DMS153 treated with DMSO at 0.1 percent for 48 hours (cell line): ENCODE results near the gene EIF6.
"Not testable (repeated sequence)": the region's sequence is repeated elsewhere in the genome, so short reads cannot be mapped to it uniquely, and the experiment has no call there.

ENCODE experiments used
- DNase-seq: peaks from one replicate; lab custom pipeline; 2025; ENCODE audit not compliant: unreplicated experiment; lab: John Stamatoyannopoulos, UW

EIF6 gene

DNA sequence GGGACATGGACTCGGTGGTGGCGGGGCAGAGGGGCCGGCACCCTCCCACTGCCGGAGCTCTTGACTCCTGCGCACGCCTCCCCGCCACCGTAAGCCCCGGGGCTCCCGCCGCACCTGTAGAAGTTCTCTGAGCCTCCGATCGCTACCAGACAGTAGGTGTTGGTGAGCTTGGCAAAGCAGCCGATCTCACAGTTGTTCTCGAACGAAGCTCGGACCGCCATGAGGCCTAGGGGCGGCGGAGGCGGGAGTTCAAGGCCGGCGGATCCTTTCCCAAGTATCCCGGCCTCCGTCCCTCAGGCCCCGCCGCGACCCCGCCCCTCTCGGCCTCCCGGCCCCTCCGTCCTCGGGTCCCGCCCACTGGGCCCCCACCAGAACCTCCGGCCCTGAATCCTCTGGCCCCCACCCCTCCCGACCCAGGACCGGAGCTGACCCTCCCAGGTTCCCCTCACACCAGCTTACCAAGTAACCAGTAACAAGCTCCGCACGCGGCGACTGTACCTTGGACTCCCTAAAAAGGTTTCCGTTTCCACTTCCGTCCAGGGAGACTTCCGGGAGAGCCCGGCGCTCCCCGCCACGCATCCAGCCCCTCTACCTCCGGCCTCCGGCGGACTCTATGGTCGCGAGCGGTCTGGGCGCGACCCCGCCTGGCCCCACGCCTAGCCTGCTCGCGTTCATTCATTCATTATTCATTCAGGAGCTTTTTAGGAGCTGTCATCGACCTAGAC, at the start of gene EIF6:
TSS of gene EIF6 (minus strand) at position 506 of the 725 bp plus-strand sequence. CDS start at position 221, 285 bp downstream.
- DNase-seq, result peak; percentile 81

- DNase-seq, result no peak
These were observed 49.0 kb upstream of the EIF6 start for GRCh38 chr20:35333606-35334005.

- no peak for DNase-seq
These were observed 48.1 kb upstream of the EIF6 start for GRCh38 chr20:35332540-35333200.

- DNase-seq, result no peak
These were observed 45.0 kb upstream of the EIF6 start for GRCh38 chr20:35329435-35330139.

DNA sequence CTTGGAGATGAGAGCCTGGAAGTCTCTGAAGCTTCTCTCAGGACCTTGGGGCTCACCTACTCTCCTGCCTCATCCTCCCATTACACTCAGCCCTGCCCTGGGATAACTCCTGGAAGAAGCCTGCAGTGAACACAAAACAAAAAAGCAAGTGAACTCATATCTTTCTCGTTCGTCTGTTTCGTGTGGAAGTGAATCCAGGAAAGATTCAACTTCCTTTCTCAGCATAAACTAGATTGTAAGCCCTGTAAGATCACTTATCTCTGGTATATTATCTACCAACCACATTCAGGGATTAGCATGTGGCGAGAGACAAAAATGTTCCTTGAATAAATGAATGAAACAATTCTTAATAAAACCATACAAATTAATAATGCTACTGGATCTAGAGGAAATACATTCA, 44.1 kb upstream of the EIF6 start:
- DNase-seq, result no peak

GRCh38 chr20:35328095-35328685, 43.6 kb upstream of the EIF6 start:
- no peak for DNase-seq

DNA sequence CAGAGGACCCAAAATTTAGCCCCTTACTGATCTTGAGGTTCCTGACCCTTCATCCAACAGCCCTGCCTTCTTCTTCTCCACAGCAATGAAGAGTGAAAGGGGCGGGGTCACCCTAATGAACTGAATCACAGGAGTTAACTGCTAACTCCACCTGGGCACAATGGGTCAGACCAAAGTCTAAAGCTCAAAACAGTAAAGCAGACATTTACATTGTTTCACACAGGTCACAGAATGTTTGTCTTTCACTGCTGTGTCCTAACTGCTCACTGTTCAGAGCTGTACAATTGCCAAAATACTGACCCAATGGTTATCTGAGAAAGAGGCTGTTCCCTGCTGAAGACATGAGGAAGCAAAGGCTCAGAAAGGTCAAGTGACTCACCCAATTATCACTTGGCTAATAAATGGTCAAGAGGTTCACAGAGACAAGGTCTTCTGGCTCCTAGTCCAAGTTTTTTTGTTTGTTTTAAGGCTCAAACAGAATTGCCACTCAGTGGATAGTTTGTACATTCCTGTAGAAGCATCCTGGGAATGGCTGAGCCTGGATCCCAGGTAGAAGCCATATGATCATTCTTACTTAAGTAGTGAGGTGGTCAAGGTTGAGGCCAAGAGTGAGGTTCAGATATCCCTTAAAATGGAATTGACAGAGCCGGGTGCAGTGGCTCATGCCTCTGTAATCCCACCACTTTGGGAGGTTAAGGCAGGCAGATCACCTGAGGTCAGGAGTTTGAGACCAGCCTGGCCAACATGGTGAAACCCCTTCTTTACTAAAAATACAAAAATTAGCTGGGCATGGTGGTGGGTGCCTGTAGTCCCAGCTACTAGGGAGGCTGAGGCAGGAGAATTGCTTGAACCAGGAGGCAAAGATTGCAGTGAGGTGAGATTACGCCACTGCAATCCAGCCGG, 42.8 kb upstream of the EIF6 start:
- DNase-seq, result no peak

DNA sequence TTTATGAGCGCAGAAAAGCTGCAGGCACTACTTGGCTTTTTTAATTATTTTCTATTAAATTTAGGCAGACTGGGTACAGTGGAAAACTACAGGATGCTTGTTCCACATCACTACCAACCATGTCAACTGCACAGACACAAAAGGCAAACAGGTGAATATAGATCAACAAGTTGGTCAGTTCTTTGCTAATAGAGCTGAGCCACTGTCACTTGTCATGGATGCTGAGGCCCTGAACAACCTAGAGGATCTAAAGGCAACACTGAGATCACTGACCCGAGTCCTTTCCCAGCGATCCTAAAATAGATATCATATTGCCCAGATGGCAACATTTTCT, 42.1 kb upstream of the EIF6 start:
- no peak for DNase-seq

DNA sequence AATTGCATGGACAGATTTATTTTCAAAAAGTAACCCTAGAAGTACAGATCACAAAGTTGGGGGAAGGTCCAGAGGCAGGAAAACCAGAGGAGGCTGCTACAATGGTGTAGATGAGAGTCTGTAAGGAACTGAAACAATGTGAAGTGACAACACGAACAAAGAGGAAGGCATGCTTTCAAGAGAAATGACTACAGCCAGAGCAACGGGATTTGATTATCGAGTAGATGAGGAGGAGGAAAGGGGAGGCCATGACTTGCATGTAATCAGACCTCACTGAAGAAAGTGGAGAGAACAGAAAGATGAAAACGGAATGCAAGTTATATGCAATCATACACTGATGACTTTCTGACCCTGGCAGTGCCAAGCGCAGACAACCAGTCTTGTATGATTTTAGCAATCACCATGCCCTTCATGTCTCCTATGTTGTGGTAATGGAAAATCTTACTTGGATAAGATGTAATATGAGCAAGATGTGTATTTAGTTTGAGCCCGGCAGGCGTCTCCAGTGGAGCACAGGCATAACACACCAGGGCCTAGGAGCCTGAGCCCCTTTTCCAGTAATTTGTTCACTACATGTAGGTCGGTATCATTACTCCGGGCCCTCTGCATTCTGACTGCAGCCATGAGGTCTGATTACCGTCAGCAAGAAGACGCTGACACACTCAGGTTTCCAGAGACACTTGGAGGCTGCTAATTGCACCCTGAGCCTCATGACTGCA, 41.6 kb upstream of the EIF6 start:
- DNase-seq, result no peak

DNA sequence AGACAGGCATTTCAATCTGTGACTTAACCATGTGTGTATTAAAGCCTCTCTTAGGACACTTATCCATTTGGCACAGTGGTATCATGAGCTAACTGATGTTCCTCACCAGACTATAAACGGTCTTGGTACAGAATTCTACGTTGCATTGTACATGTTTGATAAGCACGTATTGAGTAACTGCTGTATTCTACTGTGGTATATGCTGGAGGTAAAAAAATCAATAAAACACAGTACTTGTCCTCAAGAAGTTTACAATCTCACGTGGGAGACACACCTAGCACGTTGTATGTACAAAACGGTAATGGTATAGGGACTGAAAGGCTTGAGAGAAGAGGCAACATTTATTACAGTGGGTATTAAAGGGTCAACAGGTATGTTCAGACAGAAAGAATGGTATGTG, 40.8 kb upstream of the EIF6 start:
- DNase-seq, result no peak

DNA sequence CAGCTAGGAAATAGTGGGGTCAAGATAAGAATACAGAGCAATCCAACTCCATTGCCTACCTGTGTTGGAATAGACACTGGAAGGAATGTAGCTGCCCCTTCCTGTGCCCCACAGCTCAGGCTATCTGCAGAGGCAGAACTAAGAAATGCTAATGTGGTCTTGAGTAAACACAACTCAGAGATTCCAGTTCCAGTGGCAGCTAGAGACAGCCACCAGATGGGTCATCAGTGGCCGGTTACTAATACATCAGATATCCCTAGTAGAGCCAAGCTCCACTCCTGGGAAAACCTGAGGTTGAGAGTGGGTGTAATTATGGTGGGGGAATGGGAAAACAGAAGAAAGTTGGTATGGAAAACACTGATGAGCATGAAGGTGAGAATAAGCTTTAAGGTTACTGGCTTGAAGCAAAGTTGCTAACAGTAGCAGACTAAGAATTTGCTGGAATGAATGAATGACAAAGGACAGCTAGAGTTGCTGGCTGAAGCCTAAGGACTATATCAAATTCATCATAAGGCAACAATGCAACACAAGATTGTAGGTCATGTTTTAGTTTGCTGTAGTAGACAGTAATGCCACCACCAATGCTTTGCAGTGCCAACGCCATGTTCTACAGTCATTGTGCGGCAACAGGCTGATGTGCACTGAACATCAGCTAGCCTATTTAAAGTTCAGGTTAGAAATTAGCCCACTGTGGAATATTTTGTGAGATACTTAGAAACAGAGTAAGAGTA, 36.0 kb upstream of the EIF6 start:
- DNase-seq, result no peak

DNA sequence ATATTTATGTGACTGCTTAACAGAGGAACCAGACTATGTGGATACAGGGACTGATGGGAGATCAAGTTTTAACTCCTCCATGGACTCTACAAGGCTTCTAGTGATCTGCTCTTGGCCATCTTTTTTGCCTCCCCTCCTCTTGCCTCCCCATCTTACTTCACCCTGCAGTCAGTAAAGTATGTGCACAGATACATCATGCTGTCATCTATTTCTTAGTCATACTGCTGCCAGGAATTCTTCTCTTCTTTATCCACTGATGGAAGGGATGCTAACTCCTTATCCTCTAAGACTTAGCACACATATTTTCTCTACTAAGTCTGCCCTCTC, 35.3 kb upstream of the EIF6 start:
- DNase-seq, result no peak

DNA sequence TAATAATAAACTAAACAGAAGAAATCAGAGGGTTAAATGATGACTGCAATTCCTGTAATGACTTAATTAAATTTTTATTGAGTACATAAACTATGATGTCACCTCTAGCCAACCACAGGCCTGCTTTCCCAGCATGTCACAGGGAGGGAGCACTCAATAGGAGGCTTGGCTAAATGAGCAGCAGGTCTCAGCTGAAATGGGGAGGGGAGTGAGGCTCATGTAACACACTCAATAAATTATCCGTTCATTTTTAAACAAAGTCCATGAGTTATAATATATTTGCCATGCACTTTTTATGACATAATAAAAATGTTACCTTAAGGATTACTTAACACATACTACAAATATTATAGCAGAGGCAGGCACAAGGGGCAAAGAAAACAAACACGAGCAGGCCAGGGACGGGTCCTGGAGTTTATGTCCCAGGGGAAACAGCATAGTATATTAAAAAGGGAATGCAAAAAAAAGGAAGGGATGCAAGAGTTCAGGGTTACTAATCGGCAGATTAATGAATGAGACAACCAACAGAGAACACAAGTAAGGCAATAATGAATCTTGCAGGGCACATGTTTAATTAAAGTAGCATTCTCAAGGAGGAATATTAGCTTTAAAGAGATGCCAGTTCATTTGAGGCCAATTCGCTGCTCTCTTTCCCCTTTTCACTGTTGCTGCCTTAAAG, 34.8 kb upstream of the EIF6 start:
- peak; percentile 23 for DNase-seq

- DNase-seq, result peak; percentile 57
These were observed 34.1 kb upstream of the EIF6 start for GRCh38 chr20:35318502-35319157.

DNA sequence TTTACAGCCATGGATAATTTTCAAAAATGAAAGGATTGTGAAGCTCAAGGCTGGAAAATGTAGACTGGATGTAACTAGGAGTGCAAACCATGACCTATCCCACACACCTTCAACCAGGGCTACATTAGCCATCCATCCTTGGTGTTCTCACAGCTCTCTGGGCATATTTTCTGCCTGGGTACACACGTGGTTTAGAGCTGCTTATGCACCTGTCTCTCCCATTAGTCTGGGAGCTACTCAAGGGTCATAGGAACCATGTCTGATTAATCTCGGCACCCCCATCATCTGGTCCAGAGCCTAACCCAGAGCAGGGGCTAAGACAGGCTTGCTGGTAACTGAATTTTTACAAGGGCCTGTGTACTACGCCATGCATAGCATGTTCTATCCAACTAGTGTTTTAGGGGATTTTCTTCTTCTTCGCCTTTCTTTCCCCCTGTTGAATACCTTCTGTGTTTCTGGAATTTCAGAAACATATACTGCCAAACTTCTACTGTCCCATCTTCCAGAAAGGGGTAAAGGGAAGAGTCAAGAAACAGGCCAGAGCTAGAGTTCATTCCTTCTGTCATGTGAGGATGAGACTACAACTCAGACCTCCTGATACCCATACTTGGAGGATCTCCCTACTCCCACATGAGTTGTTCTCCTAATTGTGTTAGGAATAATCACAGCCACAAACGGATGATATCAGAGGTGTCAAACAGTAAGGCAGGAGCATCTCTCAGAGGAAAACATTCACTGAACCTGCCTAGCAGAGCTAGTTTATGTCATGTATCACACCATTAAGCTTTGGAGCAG, 33.0 kb upstream of the EIF6 start:
- no peak for DNase-seq

DNA sequence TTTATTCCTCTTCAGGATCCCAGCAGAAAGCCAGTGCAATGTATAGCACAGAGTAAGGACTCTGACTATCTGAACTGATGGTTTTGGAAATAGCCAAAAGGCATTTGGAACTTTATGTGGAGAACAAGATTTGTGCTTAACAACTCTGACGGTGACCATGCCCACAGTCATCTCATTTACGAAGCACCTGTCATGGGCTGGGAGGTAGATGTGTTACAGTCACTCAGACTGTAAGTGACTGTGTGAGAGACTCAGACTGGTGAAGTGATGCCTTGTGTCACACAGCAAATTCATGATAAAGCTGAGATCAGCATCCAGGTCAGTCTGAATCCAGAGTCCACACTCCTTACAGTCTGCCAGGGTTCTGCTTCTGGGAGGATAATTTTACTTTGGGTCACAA, 31.5 kb upstream of the EIF6 start:
- DNase-seq, result no peak

DNA sequence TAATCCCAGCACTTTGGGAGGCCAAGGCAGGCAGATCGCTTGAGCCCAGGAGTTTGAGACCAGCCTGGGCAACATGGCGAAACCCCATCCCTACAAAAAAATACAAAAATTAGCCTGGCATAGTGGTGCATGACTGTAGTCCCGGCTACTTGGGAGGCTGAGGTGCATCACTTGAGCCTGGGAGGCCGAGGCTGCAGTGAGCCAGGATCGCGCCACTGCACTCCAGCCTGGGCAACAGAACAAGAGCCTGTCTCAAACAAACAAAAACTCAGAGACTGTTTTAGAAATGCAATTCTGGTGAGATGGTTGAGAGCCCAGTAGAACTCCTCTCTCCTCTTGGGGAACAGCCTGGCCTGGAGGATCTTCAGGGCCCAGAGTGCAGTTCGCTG, 31.1 kb upstream of the EIF6 start:
- not testable (repeated sequence) for DNase-seq
